ENCODE results near the gene RASL12.

- TF ChIP-seq CTCF (IDR thresholded peaks at IDR 0.05; ENCODE audit: insufficient read depth, low read length, poor library complexity, severe bottlenecking) (no peak), EZH2phosphoT487 (conservative IDR thresholded peaks at IDR 0.05; ENCODE audit: low read length) (no peak)
These were observed 39.5 kb downstream of the RASL12 start for GRCh38 chr15:65028338-65028737.
